ENCODE data around the gene ALDH1L1.

GRCh38 chr3:126103121-126104027 is 77.0 kb downstream of the ALDH1L1 start:
- TF ChIP-seq POLR2A (IDR thresholded peaks at IDR 0.05), result no peak
- TF ChIP-seq CTCF (IDR thresholded peaks at IDR 0.05), result no peak
- no peak for TF ChIP-seq EP300 (IDR thresholded peaks at IDR 0.05)
- TF ChIP-seq POLR2AphosphoS5 (IDR thresholded peaks at IDR 0.05), result no peak
